Measurements from ENCODE around the gene ODAD4. TPM values are rescaled to one million over a fixed set of nuclear protein-coding genes. Genes with fewer than 3 reads are reported as not detected.

The ODAD4 gene
- total and polyA plus RNA-seq, 5 donors, result 0.71 to 2.0 (median 0.75) TPM

GRCh38 chr17:41915020-41915419, 15.4 kb upstream of the ODAD4 start:
- H3K27ac ChIP-seq (ENCODE audit: low read length), result no peak overlapping the region
- WGBS, result 76% methylated on average over 5 of the region's 5 CpGs
- H3K9me3 ChIP-seq (ENCODE audit: control insufficient read depth, low read length), result no peaks in the 10 kb centered on the region
- intact Hi-C loops (cut with DNase I), result no loop called here
- no peak for DNase-seq
- ATAC-seq, result no peak
- H3K4me3 ChIP-seq (ENCODE audit: low read length), result no peak overlapping the region
- peaks cover 8% of the 10 kb centered on the region for H3K4me1 ChIP-seq (ENCODE audit: control insufficient read depth, insufficient read depth, low read length)
- no peaks in the 10 kb centered on the region for H3K27me3 ChIP-seq (ENCODE audit: control insufficient read depth, insufficient read depth)

- H3K9me3 ChIP-seq (ENCODE audit: control insufficient read depth, low read length), result no peaks in the 10 kb centered on the region
- H3K27me3 ChIP-seq (ENCODE audit: control insufficient read depth, insufficient read depth), result no peaks in the 10 kb centered on the region
- H3K4me3 ChIP-seq (ENCODE audit: low read length), result no peak overlapping the region
- no peak overlapping the region for H3K27ac ChIP-seq (ENCODE audit: low read length)
- ATAC-seq (no peak), DNase-seq (no peak)
- peaks cover 8% of the 10 kb centered on the region for H3K4me1 ChIP-seq (ENCODE audit: control insufficient read depth, insufficient read depth, low read length)
- WGBS, result 73% methylated on average over 2 of the region's 2 CpGs
- intact Hi-C loops (cut with DNase I), result no loop called here
Observed at GRCh38 chr17:41915566-41915965, 14.9 kb upstream of the ODAD4 start.

- no peak for ATAC-seq
- WGBS, result 45% methylated on average over 4 of the region's 4 CpGs
- peak in 1 of 3 donors; percentile 76 for DNase-seq
- H3K9me3 ChIP-seq (ENCODE audit: control insufficient read depth, low read length), result no peaks in the 10 kb centered on the region
- peaks cover 8% of the 10 kb centered on the region for H3K4me1 ChIP-seq (ENCODE audit: control insufficient read depth, insufficient read depth, low read length)
- H3K27me3 ChIP-seq (ENCODE audit: control insufficient read depth, insufficient read depth), result no peaks in the 10 kb centered on the region
- H3K4me3 ChIP-seq (ENCODE audit: low read length), result peak overlapping the region; percentile 59
- H3K27ac ChIP-seq (ENCODE audit: low read length), result no peak overlapping the region
- intact Hi-C loops (cut with DNase I), result no loop called here
Observed at GRCh38 chr17:41917192-41917591, 13.2 kb upstream of the ODAD4 start.

- Histone ChIP-seq H3K27me3 (ENCODE audit: control insufficient read depth, insufficient read depth) (no peaks in the 10 kb centered on the region), H3K4me3 (ENCODE audit: low read length) (peak overlapping the region; percentile 59), H3K27ac (ENCODE audit: low read length) (peak overlapping the region; percentile 37), H3K9me3 (ENCODE audit: control insufficient read depth, low read length) (no peaks in the 10 kb centered on the region), H3K4me1 (ENCODE audit: control insufficient read depth, insufficient read depth, low read length) (peaks cover 8% of the 10 kb centered on the region)
- DNase-seq, result peak; percentile 86 to 90 (median 90)
- intact Hi-C loops (cut with DNase I), result no loop called here
- peak; percentile 40 to 53 for ATAC-seq
- WGBS, result 4% methylated on average over 26 of the region's 26 CpGs
Observed at GRCh38 chr17:41917679-41918313, 12.6 kb upstream of the ODAD4 start.

GRCh38 chr17:41918314-41919164, 11.9 kb upstream of the ODAD4 start, which contains the start of gene ACLY:
Gene ACLY, minus strand, starts transcription at chr17:41918951. Its CDS starts 5,078 bp downstream, at chr17:41913873.
- Histone ChIP-seq H3K4me3 (ENCODE audit: low read length) (peak within 1 kb of the TSS; percentile 59), H3K27ac (ENCODE audit: low read length) (peak within 1 kb of the TSS; percentile 69), H3K9me3 (ENCODE audit: control insufficient read depth, low read length) (no peaks in the 10 kb centered on the region), H3K27me3 (ENCODE audit: control insufficient read depth, insufficient read depth) (no peaks in the 10 kb centered on the region), H3K4me1 (ENCODE audit: control insufficient read depth, insufficient read depth, low read length) (peaks cover 8% of the 10 kb centered on the region)
- DNase-seq (peak; percentile 97 to 99 (median 99)), ATAC-seq (peak; percentile 98)
- intact Hi-C loops (cut with DNase I), result no loop called here
- under 1% methylated on average over 80 of the region's 80 CpGs for WGBS

- intact Hi-C loops (cut with DNase I), result no loop called here
Observed at GRCh38 chr17:41919165-41919817, 11.1 kb upstream of the ODAD4 start.

GRCh38 chr17:41919840-41920579, 10.4 kb upstream of the ODAD4 start:
- peaks cover 6% of the 10 kb centered on the region for H3K4me1 ChIP-seq (ENCODE audit: control insufficient read depth, insufficient read depth, low read length)
- H3K27ac ChIP-seq (ENCODE audit: low read length), result peak overlapping the region; percentile 19
- DNase-seq (peak in 2 of 3 donors; percentile 40 to 59), ATAC-seq (no peak)
- no peak overlapping the region for H3K4me3 ChIP-seq (ENCODE audit: low read length)
- H3K9me3 ChIP-seq (ENCODE audit: control insufficient read depth, low read length), result no peaks in the 10 kb centered on the region
- WGBS, result 85% methylated on average over 7 of the region's 7 CpGs
- H3K27me3 ChIP-seq (ENCODE audit: control insufficient read depth, insufficient read depth), result no peaks in the 10 kb centered on the region
- intact Hi-C loops (cut with DNase I), result no loop called here

More at GRCh38 chr17:41919165-41919817, 11.1 kb upstream of the ODAD4 start:
- WGBS, result 5% methylated on average over 33 of the region's 33 CpGs
- Histone ChIP-seq H3K27ac (ENCODE audit: low read length) (peak overlapping the region; percentile 69), H3K4me1 (ENCODE audit: control insufficient read depth, insufficient read depth, low read length) (peaks cover 8% of the 10 kb centered on the region), H3K27me3 (ENCODE audit: control insufficient read depth, insufficient read depth) (no peaks in the 10 kb centered on the region), H3K4me3 (ENCODE audit: low read length) (peak overlapping the region; percentile 45), H3K9me3 (ENCODE audit: control insufficient read depth, low read length) (no peaks in the 10 kb centered on the region)
- DNase-seq, result no peak
- ATAC-seq, result peak; percentile 55 to 57

- Histone ChIP-seq H3K27ac (ENCODE audit: low read length) (no peak overlapping the region), H3K4me3 (ENCODE audit: low read length) (no peak overlapping the region), H3K9me3 (ENCODE audit: control insufficient read depth, low read length) (no peaks in the 10 kb centered on the region), H3K4me1 (ENCODE audit: control insufficient read depth, insufficient read depth, low read length) (peaks cover 6% of the 10 kb centered on the region), H3K27me3 (ENCODE audit: control insufficient read depth, insufficient read depth) (no peaks in the 10 kb centered on the region)
- ATAC-seq (no peak), DNase-seq (peak in 1 of 3 donors; percentile 4)
- 89% methylated on average over 5 of the region's 5 CpGs for WGBS
- intact Hi-C loops (cut with DNase I), result no loop called here
Observed at GRCh38 chr17:41920580-41920955, 9.8 kb upstream of the ODAD4 start.

GRCh38 chr17:41925991-41926590, 4.3 kb upstream of the ODAD4 start:
- no peaks in the 10 kb centered on the region for H3K4me1 ChIP-seq (ENCODE audit: control insufficient read depth, insufficient read depth, low read length)
- WGBS, result 93% methylated on average over 7 of the region's 7 CpGs
- no peak overlapping the region for H3K27ac ChIP-seq (ENCODE audit: low read length)
- no peaks in the 10 kb centered on the region for H3K9me3 ChIP-seq (ENCODE audit: control insufficient read depth, low read length)
- H3K4me3 ChIP-seq (ENCODE audit: low read length), result no peak overlapping the region
- H3K27me3 ChIP-seq (ENCODE audit: control insufficient read depth, insufficient read depth), result no peaks in the 10 kb centered on the region
- intact Hi-C loops (cut with DNase I), result no loop called here
- ATAC-seq, result no peak
- DNase-seq, result no peak

GRCh38 chr17:41928693-41929251, 1.6 kb upstream of the ODAD4 start:
- DNase-seq, result no peak
- intact Hi-C loops (cut with DNase I), result no loop called here
- Histone ChIP-seq H3K27ac (ENCODE audit: low read length) (no peak overlapping the region), H3K4me1 (ENCODE audit: control insufficient read depth, insufficient read depth, low read length) (no peaks in the 10 kb centered on the region), H3K9me3 (ENCODE audit: control insufficient read depth, low read length) (no peaks in the 10 kb centered on the region), H3K27me3 (ENCODE audit: control insufficient read depth, insufficient read depth) (no peaks in the 10 kb centered on the region), H3K4me3 (ENCODE audit: low read length) (no peak overlapping the region)
- 89% methylated on average over 6 of the region's 6 CpGs for WGBS
- no peak for ATAC-seq

Data from right cardiac atrium (tissue), 5 donors.